Measurements from ENCODE around the gene RTP3. TPM values are rescaled to one million over a fixed set of nuclear protein-coding genes. Genes with fewer than 3 reads are reported as not detected.

The RTP3 gene
- total and polyA plus RNA-seq, 2 of the 8 experiments (the other 6 are each of a cell fraction or from before 2014, with no cell fraction given): 0.08 TPM; not detected in 1

DNA sequence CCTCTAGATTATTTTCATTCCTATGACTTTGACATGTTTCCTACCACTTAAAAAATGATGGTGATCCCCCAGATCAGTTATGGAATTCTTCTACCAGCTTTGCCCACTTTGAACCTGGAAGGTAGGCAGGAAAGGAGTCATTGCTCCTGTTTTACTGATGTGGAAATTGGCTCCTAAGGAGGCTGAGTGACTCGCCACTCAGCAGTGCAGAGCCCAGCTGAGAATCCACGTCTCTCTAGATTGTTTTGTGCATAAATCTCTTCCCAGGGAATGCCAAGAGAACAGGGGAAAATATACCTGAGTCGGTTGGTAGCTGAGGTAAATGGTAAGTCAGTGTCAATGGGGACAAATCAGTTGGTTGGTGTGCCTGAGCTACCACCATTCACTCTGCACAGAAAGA is 37.7 kb upstream of the RTP3 start:
- H3K4me3 ChIP-seq (ENCODE audit: extremely low read depth in 1 of 4, insufficient read depth in 2 of 4, low read depth in 3 of 4, low read length in 4 of 4): no peak overlapping the region
- POLR2A ChIA-PET (ENCODE audit: partially characterized antibody): no interaction called here
- no peak overlapping the region for H2AK5ac ChIP-seq (ENCODE audit: low read depth, low read length)
- CTCF ChIA-PET (ENCODE audit: partially characterized antibody): interaction anchor here (1.1 to 3.9 kb wide), 3 partner anchors 9 to 12 kb away, joined by 4 to 28 read pairs (median 19); no protein-coding TSS in a partner anchor
- H4K5ac ChIP-seq (ENCODE audit: insufficient read length, low read depth, low read length): no peak overlapping the region
- H3K27ac ChIP-seq (ENCODE audit: low read depth, low read length): no peak overlapping the region
- no peak overlapping the region for H3K14ac ChIP-seq (ENCODE audit: insufficient read length)
- H3K4ac ChIP-seq (replicated peaks; ENCODE audit: insufficient read length, low read depth, low read length): no peak overlapping the region
- H3K23me2 ChIP-seq (ENCODE audit: low read depth, low read length): peaks cover 2% of the 10 kb centered on the region
- TF ChIP-seq EZH2 (IDR thresholded peaks at IDR 0.05; ENCODE audit: low read depth, low read length, severe bottlenecking) (no peak), CHD2 (IDR thresholded peaks at IDR 0.05; ENCODE audit: low read length) (no peak), YY1 (IDR thresholded peaks at IDR 0.05; ENCODE audit: low read depth, low read length) (no peak), TEAD4 (IDR thresholded peaks at IDR 0.05; ENCODE audit: low read depth, low read length) (no peak), PHF8 (conservative IDR thresholded peaks at IDR 0.05; ENCODE audit: low read depth, low read length) (no peak)
- no peaks in the 10 kb centered on the region for H3K9me3 ChIP-seq (ENCODE audit: insufficient read depth in 2 of 2, low read depth in 1 of 2, low read length in 1 of 2)
- FAIRE-seq (no peak), DNase-seq (ENCODE audit: low read depth in 1 of 2, low spot score in 2 of 2) (no peak)
- H3K4me1 ChIP-seq (replicated peaks in 1 of 4; ENCODE audit: control insufficient read depth in 3 of 4, insufficient read depth in 4 of 4, low read length in 3 of 4): peaks cover 0 to 4% (median 3%) of the 10 kb centered on the region in 4 experiments; a peak in 4 of 7 replicates
- no peaks in the 10 kb centered on the region for H4K20me1 ChIP-seq (replicated peaks in 1 of 2; ENCODE audit: control insufficient read depth in 1 of 2, insufficient read depth in 2 of 2, low read length in 2 of 2)
- no peak overlapping the region for H2BK12ac ChIP-seq (ENCODE audit: low read depth, low read length)
- WGBS, 2 experiments (ENCODE audit: extremely low coverage in 1 of 2, insufficient coverage in 1 of 2, insufficient read length in 1 of 2, insufficient replicate concordance in 2 of 2, low coverage in 1 of 2, low lambda C conversion rate in 2 of 2, missing lambda C conversion rate in 1 of 2): 71% methylated on average over 3 of the region's 3 CpGs; no CpG with 5 or more reads in 1 of the 2 experiments
- H4K91ac ChIP-seq (replicated peaks; ENCODE audit: insufficient read length, low read length): no peak overlapping the region
- H3K23ac ChIP-seq (ENCODE audit: insufficient read length): no peak overlapping the region
- no peak overlapping the region for H2BK120ac ChIP-seq (replicated peaks; ENCODE audit: low read depth, low read length)
- H3K79me1 ChIP-seq (ENCODE audit: low read depth, low read length): no peaks in the 10 kb centered on the region
- H3K18ac ChIP-seq (ENCODE audit: extremely low read depth, low read length): no peak overlapping the region
- no peak overlapping the region for H2AFZ ChIP-seq (ENCODE audit: low read length)
- no peak overlapping the region for H3K56ac ChIP-seq (replicated peaks; ENCODE audit: insufficient read length, low read depth, low read length)
- no peaks in the 10 kb centered on the region for H3K79me2 ChIP-seq (ENCODE audit: control insufficient read depth in 1 of 2, insufficient read depth in 2 of 2, low read length in 2 of 2)
- H3K9ac ChIP-seq (replicated peaks in 1 of 4; ENCODE audit: extremely low read depth in 1 of 4, low read depth in 3 of 4, low read length in 3 of 4): no peak overlapping the region
- H3K36me3 ChIP-seq (ENCODE audit: control insufficient read depth in 2 of 4, insufficient read depth in 4 of 4, low read length in 3 of 4): no peaks in the 10 kb centered on the region
- H2BK15ac ChIP-seq (ENCODE audit: low read length): no peak overlapping the region
- no peak overlapping the region for H2BK20ac ChIP-seq (ENCODE audit: low read length)
- no peak overlapping the region for H2BK5ac ChIP-seq (ENCODE audit: low read depth, low read length)
- H3K27me3 ChIP-seq (replicated peaks in 1 of 4; ENCODE audit: control insufficient read depth in 3 of 4, extremely low read depth in 1 of 4, insufficient read depth in 3 of 4, low read length in 3 of 4): peaks cover 5 to 20% (median 16%) of the 10 kb centered on the region in 4 experiments; a peak in 6 of 7 replicates
- no peak overlapping the region for H3K4me2 ChIP-seq (ENCODE audit: insufficient read depth in 1 of 2, low read depth in 2 of 2, low read length in 2 of 2)
- no peak overlapping the region for H4K8ac ChIP-seq (ENCODE audit: extremely low read depth, insufficient read depth, low read length)
